ENCODE results near the gene GALNT17.

DNA sequence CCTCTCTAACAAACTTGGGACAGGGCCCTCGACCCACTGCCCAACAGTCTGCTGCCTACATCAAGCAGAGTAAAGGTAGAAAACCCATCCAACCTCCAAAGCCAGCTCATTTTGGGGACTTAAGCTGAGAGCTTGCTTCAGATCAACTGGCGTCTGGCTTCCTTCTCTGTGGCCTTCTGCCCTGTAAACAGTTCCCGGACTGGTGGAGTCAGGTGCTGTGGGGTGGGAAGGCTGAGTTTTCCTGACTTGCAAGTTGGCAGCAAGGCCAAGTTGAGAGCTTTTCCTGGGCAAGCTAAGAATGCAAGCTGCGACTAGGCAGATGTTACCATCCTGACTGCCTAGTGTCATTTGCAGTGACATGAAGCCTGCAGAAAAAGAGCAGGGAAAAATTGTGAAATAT, 3.7 kb downstream of the GALNT17 start:
- TF ChIP-seq POLR2A (IDR thresholded peaks at IDR 0.05; ENCODE audit: low read depth, low read length) (no peak), POLR2AphosphoS5 (IDR thresholded peaks at IDR 0.05; ENCODE audit: low read depth, low read length) (no peak), TAF1 (IDR thresholded peaks at IDR 0.05; ENCODE audit: borderline replicate concordance, low read depth, low read length) (no peak)

Data from GM12892 (cell line).